Stimulated activated CD4-positive, alpha-beta T cell treated with anti-CD3 and anti-CD28 coated beads, Interleukin-1b, Interleukin-23, amount 100 ng/mL, for 24 hours (primary cell): ENCODE measurements around the gene LENG9.
A peak's percentile ranks its signal among the peaks of the same experiment; 100 is the strongest.
"Not testable (repeated sequence)": the region's sequence is repeated elsewhere in the genome, so short reads cannot be mapped to it uniquely, and the experiment has no call there.

ENCODE experiments used
- DNase-seq, 4 experiments: peaks; one replicate each; pipeline ENCODE4 v3.0.0-alpha.2; 2020; ENCODE audit warnings: low read depth in 4 of 4, low spot score in 1 of 4

LENG9 gene

DNA sequence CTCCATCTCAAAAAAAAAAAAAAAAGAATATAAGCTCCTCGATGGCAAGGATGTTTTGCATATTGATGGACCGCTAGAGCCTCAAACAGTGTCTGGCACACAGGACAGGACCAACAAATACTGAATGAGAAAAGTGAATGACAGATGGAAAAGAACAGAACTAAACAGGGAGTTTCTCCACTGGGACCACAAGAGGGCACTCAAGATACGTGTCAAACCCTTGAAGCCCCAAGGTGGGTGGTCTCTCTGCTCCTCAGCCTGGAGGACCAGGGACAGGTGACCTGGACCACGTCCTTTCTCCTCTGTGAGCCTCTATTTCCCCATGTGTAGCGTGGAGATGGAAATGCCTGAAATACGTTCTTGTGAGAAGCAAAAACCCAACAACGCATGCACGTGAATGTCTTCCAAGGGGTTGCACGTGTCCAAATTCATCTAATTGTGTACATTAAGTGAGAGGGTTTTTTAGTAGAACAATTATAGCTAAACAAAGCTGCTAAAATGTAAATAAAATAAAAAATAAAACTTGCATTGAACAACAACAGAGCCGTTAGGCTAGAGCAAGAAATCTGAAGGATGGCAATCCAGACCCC, 15.2 kb upstream of the LENG9 start:
- DNase-seq = no peak

DNA sequence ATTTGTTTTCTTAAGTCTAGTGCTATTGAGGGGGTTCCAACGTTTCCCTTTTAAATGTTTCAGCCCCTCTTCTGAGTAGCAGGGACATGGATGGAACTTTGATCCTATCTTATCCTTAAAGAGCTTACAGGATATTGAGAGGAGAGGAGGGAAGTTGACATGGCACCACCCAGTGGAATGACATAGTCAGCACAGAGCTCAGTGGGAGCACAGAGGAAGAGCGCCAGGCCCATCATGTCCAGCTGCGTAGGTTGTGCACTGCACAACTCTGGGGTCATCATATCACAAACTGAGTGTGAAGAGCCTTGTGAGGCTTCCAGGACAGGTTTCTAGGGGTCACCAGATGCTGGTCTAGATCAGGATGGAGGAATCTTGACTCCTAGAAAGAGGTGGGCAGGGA, 14.1 kb upstream of the LENG9 start:
- DNase-seq = no peak

DNA sequence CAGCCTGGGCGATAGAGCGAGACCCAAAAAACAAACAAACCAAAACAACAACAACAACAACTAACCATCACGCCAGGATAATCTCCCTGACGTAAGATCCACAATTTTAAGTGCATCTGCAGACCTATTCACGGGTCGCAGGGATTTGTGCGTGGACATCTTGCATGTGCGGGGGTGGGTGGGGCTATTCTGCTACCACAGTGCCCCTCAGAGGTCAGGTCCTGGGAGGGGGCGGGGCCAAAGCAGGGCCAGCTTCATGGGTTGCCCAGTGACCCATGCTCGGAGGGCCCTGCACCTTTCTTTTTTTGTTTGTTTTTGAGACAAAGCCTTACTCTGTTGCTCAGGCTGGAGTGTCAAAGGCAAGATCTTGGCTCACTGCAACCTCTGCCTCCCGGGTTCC, 12.1 kb upstream of the LENG9 start:
- DNase-seq = no peak

DNA sequence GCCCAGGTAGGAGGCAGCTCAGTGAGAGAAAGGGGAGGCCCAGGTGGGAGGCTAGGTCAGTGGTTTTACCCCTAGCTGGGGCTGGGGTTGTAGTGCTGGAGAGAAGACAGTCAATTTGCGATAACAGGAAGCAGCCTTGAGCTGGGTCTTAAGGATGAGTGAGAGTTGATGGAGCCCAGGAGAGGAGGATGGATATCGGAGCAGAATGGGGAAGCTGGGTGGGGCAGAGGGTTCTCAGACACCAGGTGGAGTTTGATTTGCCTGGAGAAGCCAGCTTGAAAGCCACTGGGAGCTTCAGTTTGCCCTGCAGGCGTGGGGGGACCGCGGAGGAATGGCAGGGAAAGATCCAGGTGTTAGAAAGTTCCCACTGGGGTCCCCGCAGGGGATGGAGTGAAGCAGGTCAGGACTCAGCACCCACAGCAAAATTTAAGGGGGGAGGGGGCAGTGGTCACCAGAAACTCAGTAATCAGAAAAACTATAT, 10.4 kb upstream of the LENG9 start:
- no peak for DNase-seq

DNA sequence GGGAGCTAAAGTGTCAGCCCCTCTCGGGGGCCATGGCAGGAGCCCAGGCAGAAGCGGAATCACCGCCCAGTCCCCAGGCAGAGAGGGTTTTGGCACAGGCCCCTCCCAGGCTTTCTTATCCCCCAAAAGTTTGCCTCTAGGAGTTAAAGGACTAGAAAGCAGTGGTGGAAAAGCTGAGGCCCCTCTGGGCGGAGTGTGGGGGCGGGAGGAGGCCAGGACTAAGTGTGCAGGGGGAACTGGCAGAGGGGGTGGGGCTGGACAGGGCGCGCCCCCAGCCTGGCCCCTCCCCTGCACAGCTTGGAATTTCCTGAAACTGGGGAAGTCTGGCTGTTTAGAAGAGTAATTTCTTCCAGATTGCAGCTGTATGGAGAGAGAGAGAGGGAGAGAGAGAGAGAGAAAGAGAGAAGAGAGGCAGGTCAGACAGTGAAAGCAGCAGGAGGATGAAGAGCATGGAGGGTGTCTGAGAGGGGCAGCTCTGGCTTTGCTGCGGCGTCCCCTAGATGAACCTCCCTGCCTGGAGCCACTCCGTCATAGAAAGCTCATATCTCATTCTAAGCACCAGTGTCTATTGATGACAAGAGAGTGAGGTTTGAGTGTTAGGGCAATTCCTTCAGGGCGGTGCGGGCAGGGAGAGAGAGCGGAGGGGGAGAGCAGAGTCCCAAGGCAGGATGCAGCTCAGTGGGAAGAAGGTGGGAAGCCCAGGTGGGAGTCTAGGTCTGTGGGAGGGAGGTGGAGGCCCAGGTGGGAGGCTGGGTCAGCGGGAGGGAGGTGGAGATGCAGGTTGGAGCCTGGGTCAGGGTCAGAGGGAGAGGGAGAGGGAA, 9.7 kb upstream of the LENG9 start, which contains the start of gene CDC42EP5:
Gene CDC42EP5, minus strand, starts transcription at position 226 of the 821 bp plus-strand sequence. CDS start 7,749 bp downstream, outside the sequence.
- DNase-seq = no peak

DNA sequence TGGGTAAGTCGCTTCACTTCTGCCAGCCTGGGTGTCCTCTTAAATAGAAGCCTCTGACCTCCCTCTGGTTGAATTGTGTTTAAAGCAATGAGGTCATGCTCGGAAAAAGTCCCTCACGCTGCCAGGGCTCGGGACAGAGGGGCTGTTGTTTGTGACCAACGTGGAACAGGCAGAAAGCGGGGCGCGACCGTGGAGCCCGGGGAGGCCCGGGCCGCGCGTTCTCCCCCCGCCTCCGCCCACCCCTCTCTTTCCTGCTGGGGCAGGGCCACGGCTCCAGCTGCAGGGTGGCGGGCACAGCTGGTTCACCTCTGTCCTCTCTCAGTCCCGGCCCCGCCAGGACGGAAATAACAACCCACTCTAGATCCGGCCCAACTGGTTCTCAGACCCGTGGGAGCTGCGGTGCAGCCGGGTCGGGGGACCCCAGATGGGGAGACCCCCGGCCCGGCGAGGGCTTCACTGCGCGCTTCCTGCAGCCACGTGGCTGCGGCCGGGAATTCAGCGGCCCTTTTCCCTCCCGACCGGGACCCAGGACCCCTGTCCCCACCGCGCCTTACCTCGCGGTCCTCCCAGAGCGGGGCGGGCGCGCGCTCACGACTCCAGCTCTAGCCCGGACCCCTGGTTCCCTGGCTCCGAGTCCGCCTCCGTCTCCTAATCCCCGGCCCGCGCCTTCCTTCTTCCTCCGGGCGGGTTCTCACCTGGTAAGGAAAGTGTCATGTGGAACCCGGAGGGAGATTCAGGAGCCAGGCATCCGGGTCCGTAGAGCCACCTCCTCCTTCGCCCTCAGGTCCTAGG, 7.6 kb upstream of the LENG9 start:
- DNase-seq = no peak

DNA sequence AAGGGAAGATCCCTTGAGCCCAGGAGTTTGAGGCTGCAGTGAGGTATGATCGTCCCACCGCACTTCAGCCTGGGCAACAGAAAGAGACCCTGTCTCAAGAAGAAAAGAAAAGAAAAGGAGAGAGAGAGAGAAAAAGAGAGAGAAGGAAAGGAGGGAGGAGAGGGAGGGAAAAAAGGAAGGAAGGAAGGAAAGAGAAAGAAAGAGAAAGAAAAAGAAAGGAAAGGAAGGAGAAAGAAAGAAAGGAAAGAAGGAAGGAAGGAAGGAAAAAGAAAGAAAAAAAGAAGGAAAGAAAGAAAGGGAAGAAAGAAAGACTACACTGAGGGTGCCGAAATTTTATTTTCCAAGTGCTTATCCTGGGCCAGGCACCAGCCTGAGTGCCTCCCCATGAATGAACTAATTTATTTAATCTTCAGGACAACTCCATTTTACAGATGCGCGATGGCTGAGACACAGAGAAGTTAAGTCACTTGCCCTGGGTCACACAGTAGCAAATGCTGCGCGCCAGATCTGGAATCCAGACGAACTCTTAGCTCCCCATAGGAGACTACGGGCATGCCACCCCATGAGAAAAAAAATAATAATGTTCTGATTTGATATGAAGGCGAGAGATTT, 6.8 kb upstream of the LENG9 start:
- DNase-seq = no peak

DNA sequence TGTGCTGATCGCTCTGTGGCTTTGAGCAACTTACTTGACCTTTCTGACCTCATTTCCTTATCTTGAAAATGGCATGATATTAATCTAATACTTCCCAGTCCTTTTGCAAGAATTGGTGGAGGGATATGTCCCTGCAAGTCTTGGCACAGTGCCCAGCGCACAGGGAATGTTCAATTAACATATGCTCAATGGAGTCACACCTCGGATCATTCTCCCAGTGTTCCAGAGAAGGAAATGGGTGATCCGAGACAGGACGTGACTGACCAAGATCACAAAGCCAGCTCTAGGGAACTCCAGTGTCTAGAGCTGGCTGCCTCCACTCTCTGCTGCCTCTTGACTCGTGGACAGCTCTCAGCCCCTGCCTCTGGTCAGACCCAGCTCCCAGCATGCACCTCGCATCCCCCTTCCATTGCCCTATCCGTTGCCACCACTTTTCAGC, 5.9 kb upstream of the LENG9 start:
- no peak for DNase-seq

DNA sequence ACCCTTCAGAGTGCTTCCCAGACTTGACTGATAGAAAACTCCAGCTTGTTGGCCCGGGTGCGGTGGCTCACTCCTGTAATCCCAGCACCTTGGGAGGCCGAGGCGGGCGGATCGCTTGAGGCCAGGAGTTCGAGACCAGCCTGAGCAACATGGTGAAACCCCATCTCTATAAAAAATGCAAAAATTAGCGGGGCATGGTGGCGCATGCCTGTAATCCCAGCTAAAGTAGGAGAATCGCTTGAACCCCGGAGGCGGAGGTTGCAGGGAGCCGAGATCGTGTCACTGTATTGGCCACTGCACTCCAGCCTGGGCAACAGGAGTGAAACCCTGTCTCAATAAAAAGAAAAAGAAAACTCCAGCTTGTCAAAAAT, 2.5 kb upstream of the LENG9 start:
- not testable (repeated sequence) for DNase-seq

DNA sequence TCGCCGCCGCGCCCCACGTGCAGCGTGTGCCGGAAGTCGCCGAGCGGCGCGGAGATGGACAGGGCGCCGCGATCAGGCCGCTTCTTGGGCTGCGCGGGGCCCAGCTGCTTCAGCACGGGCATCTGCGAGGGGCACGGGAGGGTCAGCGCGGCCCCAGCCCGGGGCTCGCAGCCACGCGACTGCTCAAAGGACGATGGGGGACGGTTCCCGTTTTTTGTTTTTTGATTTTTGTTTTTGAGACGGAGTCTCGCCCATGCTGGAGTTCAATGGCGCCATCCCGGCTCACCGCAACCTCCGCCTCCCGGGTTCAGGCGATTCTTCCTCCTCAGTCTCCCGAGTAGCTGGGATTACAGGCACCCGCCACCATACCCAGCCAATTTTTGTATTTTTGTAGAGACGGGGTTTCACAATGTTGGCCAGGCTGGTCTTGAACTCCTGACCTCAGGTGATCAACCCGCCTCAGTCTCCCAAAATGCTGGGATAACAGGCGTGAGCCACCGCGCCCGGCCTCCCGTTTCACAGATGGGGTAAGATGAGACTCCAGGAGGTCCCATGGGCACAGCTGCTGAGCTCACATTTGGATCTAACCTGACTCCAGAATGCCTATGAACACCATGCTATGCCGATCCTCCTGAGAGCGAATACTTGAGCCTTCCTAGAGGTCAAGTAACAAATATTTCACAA, 2.0 kb upstream of the LENG9 start:
- no peak for DNase-seq

DNA sequence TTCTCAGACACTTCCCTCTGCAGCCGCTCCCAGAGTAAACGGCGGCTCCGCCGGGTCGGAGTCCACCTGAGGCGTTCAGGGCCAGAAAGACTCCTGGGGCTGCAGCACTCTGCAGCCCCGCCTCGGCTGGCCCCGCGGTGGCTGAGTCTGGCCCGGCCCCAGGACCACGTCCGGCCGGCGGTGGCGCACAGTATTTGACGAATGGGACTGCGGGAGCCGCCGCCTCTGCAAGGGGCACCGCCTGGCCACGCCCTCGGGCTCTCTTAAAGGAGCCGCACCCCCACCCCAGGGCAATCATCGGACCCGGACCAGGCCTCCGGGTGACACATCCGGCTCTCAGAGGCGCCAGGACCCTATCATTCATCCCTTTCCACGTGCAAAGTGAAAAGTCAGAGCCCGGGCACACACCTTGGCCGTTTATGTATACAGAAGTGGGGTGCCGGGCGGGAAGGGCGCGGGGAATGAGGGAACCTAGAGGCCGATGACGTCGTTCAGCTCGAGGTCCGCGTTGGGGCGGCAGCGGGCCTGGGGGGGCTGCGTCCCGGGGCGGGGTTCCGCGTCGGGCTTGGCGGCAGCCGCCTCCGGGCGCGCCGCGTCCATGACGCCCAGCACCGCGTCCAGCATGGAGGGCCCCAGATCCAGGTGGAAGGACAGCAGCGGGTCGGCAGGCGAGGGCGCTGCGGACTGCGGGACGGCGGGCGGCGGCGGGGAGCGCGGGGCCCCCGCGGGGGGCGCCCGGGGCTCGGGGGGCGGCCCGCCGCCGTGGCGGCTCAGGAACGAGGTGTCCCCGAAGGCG, 1.2 kb upstream of the LENG9 start:
- peak; percentile 52 to 80 (median 62) for DNase-seq

DNA sequence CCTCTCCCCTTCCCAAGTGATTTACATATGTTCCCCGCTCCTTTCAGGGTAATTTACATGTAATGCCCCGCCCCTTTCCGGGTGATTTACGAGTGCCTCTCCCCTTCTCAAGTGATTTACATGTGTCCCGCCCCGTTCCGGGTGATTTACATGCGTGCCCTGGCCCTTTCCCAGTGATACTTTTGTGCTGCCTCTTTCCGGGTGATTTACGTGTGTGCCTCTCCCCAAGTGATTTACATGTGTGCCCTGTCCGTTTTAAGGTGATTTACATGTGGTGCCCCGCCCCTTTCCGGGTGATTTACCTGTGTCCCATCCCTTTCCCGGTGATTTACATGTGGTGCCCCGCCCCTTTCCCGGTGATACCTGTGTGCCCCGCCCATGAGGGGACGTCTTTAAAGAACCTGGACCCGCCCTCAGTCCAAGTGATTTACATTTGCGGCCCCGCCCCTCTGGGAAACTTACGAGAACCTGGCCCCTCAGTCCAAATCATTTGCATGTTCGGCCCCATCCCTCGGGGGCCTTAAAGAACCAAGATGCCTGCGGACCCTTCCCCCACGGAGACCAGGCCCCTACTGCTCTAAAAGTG, 559 bp upstream of the LENG9 start:
- DNase-seq = peak; percentile 65 to 90 (median 73)

DNA sequence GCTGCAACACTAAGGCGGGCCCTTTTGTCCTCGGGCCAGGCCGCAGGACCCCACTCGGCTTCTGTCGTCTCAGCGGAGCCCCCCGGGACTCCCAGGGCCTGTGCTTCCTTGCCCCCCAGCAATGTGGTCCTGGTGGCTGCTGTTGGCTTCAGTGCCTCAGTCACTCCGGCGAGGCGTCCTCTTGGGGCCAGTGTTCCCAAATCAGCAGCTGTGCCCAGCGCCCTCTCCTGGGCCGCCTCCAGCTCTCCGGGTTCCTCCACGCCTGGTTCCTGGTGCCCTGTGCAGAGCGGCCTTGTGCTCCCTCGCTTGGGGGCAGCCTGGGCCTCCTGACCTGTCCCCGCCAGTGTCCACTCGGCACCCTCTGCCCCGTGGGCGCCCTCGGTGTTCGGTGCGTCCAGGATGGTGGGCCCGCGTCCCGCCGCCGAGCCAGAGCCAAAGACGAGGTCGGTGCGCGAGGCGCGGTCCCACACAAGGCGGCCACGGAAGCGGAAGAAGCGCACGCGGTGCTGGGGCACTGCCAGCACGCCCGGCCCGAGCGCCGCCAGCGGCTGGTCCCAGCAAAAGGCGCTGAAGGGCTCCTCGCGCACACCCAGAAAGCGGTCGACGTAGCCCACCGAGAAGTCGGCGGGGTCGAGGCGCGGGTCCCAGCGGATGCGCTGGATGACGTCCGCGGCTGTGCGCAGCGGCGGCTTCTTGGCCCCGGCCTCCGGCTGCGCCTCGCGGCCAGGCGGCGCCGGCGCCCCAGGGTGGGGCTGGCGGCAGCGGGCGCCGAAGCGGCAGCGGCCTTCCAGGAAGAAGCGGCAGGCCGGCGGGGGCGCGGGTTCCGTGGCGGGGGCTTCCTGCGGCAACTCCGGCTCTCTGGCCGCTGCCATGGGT, 685 bp downstream of the LENG9 start:
- DNase-seq = peak; percentile 26 to 49 (median 42)

DNA sequence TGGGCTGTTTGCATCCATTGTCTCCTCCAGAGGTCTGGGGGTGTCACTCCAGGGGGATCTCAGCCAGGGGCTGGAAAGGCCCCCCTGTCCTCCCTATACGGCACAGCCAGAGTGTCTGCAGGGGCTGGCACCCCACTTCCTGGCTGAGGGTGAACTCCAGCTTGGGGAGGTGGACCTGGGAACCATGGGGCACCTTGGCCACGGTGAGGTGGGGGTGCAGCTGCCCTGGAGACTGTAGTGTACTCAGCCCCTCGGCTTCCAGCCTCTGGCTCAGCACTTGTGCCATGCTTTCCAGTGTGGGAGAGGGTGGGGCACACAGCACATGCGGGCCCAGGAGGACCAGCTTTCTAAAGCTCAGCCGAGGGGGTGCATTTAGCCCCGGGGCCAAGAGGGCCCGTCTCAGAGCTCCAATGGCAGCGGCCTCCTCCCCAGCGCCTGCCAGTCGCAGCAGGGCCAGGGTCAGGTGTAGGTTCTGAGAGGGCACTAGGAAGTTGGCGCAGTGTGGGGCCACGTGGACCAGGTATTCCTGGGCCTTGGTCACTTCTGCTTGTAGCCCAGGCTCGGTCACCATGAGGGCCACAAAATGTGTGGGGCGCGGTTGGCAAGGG, 1.4 kb downstream of the LENG9 start:
- no peak for DNase-seq

DNA sequence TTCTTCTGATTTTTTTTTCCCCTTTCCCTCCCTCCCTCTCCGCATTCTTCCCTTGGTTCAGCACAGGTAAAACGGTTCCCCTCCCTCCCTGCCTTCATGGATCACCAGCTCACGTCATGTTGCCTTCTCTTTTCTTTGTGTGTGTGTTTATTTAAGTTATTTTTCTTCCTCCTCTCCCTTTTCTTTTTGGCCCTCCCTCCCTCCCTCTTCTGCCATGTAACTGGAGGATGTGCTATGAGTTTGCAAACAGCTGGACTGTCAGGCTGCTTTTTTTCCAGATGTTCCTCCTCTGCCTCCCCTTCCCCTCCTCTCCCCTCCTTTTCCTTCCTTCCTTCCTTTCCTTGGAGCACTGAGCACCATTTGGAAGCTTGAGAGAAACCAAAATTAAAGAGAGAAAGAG, 2.0 kb downstream of the LENG9 start:
- no peak for DNase-seq

DNA sequence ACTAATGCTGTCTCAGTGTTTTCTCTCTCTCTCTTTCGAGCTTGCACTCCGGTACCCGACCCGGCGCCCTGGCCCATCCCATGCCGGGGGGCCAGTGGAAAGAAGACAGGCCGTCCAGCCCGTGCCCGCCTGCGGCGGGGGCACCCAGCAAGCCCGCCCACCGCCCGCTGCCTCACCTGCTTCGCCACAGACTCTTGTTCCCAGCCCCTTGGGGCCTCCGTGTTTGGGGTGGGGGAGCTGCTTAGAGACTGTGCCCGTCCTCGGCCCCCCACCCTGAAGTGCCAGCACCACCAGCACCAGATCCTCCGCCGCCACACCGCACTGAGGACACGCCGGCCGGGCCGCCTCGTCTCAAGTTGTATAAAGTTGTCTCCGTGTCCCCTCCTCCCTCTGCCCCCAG, 2.4 kb downstream of the LENG9 start:
- no peak for DNase-seq

DNA sequence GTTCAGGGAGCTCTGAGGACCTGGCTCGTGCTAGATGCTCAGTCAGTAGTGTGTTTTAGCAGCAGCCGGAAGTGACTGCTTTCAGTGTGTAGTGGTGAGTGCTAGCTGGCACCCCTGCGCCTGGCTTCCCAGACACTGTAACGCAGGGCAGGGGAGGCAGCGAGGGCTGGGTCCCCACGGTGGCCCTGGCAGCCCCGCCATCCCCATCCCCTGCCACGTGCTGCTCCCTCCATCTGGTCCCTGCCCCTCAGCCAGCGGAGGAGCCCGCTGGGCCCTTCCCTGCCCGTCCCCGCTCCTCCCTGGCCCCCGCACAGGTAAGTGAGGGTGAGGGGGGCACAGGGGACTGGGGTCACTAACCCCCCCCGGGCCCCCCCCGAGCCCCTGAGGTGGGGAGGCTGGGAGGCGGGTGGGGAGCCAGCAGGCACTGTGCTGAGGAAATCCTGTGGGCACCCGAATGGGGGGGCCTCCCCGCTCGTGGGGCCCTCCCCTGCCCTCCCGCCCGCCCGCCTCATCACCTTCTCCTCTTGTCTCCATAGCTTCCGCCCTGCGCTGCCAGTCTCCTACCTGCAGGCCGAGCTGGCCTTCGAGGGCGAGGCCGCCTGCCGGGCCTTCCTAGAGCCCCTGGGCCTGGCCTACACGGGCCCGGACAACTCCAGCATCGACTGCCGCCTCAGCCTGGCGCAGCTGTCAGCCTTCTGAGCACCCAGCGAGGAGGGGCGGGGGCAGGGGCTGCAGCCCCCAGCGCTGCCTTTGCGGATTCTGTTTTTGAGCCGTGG, 3.2 kb downstream of the LENG9 start:
- no peak for DNase-seq
